ENCODE results near the gene PHACTR2. TPM values are rescaled to one million over a fixed set of nuclear protein-coding genes. Genes with fewer than 3 reads are reported as not detected.

Gene PHACTR2
- total RNA-seq, 1 experiment from 2014 or later = 27.6 TPM

DNA sequence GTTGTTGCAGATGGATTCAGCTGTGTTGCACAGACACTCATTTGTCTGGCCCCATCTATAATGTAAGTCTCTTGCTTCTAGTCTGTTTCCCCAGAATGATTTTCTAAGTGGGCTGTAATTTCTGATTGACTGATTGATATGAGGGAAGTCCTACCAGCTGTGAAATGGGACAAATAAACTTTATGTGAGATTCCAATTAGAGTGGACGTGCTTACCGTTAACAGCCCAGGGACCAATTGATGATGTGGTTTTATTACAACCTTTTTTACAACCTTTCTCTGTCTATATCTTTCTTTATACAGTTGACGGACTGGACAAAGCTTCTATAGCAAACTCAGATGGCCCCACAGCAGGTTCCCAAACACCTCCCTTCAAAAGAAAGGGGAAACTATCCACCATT is 33.9 kb downstream of the PHACTR2 start:
- RAD21 ChIA-PET (ENCODE audit: low non-redundant PET in 1 of 2, low total read pairs in 2 of 2, uncharacterized antibody in 2 of 2, unreplicated experiment in 2 of 2) = no interaction called here
- Histone ChIP-seq H3K79me2 (ENCODE audit: insufficient read depth, low read length) (0 out of 2 replicates have a peak, but pooled peaks cover 5% of the 10 kb centered on the region), H3K4me2 (ENCODE audit: low read length) (no peak overlapping the region), H3K9me2 (ENCODE audit: insufficient read depth) (no peaks in the 10 kb centered on the region), H2AFZ (ENCODE audit: low read depth, low read length, poor library complexity, severe bottlenecking) (no peak overlapping the region), H3K9me3 (ENCODE audit: control insufficient read depth in 1 of 2, insufficient read depth in 1 of 2, low read depth in 1 of 2, low read length in 2 of 2) (no peaks in the 10 kb centered on the region), H3K27ac (ENCODE audit: low read depth, low read length) (no peak overlapping the region), H3K4me1 (ENCODE audit: control insufficient read depth in 1 of 2, insufficient read depth in 2 of 2, low read length in 2 of 2) (no peaks in the 10 kb centered on the region), H3K36me3 (ENCODE audit: control insufficient read depth in 1 of 2, insufficient read depth in 2 of 2, low read length in 2 of 2) (no peaks in the 10 kb centered on the region), H3K9ac (ENCODE audit: low read length) (no peak overlapping the region), H3K27me3 (ENCODE audit: insufficient read depth, low read length) (no peaks in the 10 kb centered on the region), H3K4me3 (replicated peaks in 1 of 2; ENCODE audit: low read depth in 1 of 2, low read length in 2 of 2) (no peak overlapping the region), H4K20me1 (ENCODE audit: insufficient read depth) (no peaks in the 10 kb centered on the region)
- CTCF ChIA-PET = no interaction called here
- POLR2A ChIA-PET = no interaction called here
- no TSS peak for BruUV-seq (replicated peaks)
- DNase-seq (ENCODE audit: low read depth, low spot score) (no peak), ATAC-seq (no peak)
- TF ChIP-seq JUND (IDR thresholded peaks at IDR 0.05) (no peak), ZNF274 (IDR thresholded peaks at IDR 0.05; ENCODE audit: low read depth, low read length) (no peak), SRF (IDR thresholded peaks at IDR 0.05; ENCODE audit: low read depth) (no peak), CEBPB (IDR thresholded peaks at IDR 0.05; ENCODE audit: low read depth) (no peak), ZBTB33 (IDR thresholded peaks at IDR 0.05; ENCODE audit: extremely low read depth, insufficient replicate concordance, low read length) (no peak), ELF1 (IDR thresholded peaks at IDR 0.05; ENCODE audit: borderline replicate concordance, low read depth) (no peak), EZH2phosphoT487 (IDR thresholded peaks at IDR 0.05; ENCODE audit: borderline replicate concordance) (no peak), ATF3 (IDR thresholded peaks at IDR 0.05) (no peak), REST (IDR thresholded peaks at IDR 0.05; ENCODE audit: low read depth) (no peak)
- intact Hi-C loops (cut with micrococcal nuclease) = no loop called here
